ENCODE measurements around the gene IFNL3. TPM values are rescaled to one million over a fixed set of nuclear protein-coding genes. Genes with fewer than 3 reads are reported as not detected.

Gene IFNL3
- polyA plus RNA-seq, 1 donor (not counting 4 experiments of a cell fraction or from before 2014, with no cell fraction given) = not detected

- Histone ChIP-seq H3K9me3 (ENCODE audit: control insufficient read depth, low read depth, low read length) (no peaks in the 10 kb centered on the region), H3K27ac (ENCODE audit: control insufficient read depth, insufficient read depth, low read length) (no peak overlapping the region), H3K79me2 (ENCODE audit: control insufficient read depth, insufficient read depth, low read length) (no peaks in the 10 kb centered on the region), H3K9me1 (ENCODE audit: control insufficient read depth, extremely low read depth, insufficient read depth, low read length) (no peaks in the 10 kb centered on the region), H3K4me1 (ENCODE audit: control insufficient read depth, extremely low read depth, insufficient read depth, low read length) (no peaks in the 10 kb centered on the region), H3K4me2 (ENCODE audit: control insufficient read depth, extremely low read depth, insufficient read depth, low read depth, low read length) (no peak overlapping the region), H2AFZ (ENCODE audit: control insufficient read depth, low read length) (no peak overlapping the region), H3K36me3 (ENCODE audit: control insufficient read depth in 2 of 2, extremely low read depth in 1 of 2, insufficient read depth in 2 of 2, low read length in 2 of 2) (no peaks in the 10 kb centered on the region), H4K20me1 (ENCODE audit: control insufficient read depth, extremely low read depth, insufficient read depth, low read length) (no peaks in the 10 kb centered on the region), H3K27me3 (ENCODE audit: control insufficient read depth, extremely low read depth, insufficient read depth, low read length) (peaks cover 29% of the 10 kb centered on the region), H3K9ac (ENCODE audit: control insufficient read depth, extremely low read depth, insufficient read depth, low read length) (no peak overlapping the region), H3K4me3 (ENCODE audit: control insufficient read depth in 2 of 3, extremely low read depth in 1 of 3, insufficient read depth in 2 of 3, low read depth in 1 of 3, low read length in 3 of 3) (no peak overlapping the region)
- no peak for DNase-seq (ENCODE audit: low read depth, low spot score)
- no peak for FAIRE-seq
- no peak for TF ChIP-seq CTCF (optimal IDR thresholded peaks at IDR 0.05 in 1 of 3, IDR thresholded peaks at IDR 0.05 in 1 of 3, conservative IDR thresholded peaks at IDR 0.05 in 1 of 3; ENCODE audit: extremely low read depth in 1 of 3, insufficient read depth in 2 of 3, low read length in 3 of 3)
- no peak for TF ChIP-seq EZH2 (IDR thresholded peaks at IDR 0.05; ENCODE audit: low read length)
- dilution Hi-C loops (cut with MboI; ENCODE audit: extremely low pct_ligation_motif_present, low sequenced_read_pairs) = no loop called here
Measured at GRCh38 chr19:39205449-39205764, 39.4 kb downstream of the IFNL3 start.

DNA sequence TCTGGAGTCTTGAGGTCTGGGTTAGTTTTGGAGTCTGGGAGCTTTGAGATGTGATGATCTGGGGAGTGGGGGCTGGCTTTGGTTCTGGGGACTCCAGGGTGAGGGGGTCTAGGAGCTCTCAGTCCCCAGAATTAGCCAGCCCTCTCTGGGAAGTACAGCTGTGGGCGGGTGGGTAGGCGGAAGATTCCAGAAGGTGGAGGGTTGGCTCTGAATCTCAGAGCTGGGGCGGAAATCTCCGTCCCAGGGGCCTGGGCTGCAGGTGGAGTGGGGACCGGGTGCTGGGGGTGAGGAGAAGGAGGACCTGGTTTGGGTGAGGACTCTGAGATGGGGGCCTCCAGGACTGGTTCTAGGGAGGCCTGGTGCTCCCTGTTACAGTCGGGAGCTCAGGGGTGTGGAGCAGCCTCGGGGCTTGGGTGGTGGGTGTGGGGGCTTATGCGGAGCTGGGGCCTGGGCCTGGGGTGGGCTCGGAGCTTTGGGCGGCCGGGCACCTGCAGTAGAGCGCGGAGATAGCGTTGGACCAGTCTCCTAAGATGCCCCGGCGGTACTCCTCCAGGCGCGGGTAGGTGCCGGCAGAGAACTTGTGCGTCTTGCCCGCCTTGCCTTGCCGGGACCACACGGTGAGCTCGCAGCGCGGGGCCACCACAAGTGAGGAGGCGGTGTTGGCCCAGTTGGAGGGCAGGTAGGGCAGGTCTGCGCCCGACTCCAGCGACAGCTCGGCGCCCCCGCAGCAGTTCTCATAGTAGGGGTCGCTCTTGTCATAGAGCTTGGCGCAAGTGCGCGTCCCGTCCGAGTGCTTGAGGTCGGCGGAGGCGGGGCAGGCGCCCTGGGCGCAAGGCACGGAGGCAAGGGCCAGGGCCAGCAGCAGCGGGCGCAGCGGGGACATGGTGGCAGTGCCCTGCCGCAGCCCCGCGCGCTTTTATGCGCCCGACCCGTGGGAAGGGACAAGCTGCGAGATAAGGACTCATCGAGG, 41.1 kb downstream of the IFNL3 start, which contains the start of gene SYCN:
SYCN (minus strand) TSS at position 892 of the 970 bp plus-strand sequence; CDS start at position 883, 9 bp downstream.
- Histone ChIP-seq H3K9me3 (ENCODE audit: control insufficient read depth, low read depth, low read length) (no peaks in the 10 kb centered on the region), H4K20me1 (ENCODE audit: control insufficient read depth, extremely low read depth, insufficient read depth, low read length) (no peaks in the 10 kb centered on the region), H3K36me3 (ENCODE audit: control insufficient read depth in 2 of 2, extremely low read depth in 1 of 2, insufficient read depth in 2 of 2, low read length in 2 of 2) (no peaks in the 10 kb centered on the region), H3K27ac (ENCODE audit: control insufficient read depth, insufficient read depth, low read length) (no peak within 1 kb of the TSS), H3K9ac (ENCODE audit: control insufficient read depth, extremely low read depth, insufficient read depth, low read length) (no peak within 1 kb of the TSS), H3K4me2 (ENCODE audit: control insufficient read depth, extremely low read depth, insufficient read depth, low read depth, low read length) (no peak within 1 kb of the TSS), H2AFZ (ENCODE audit: control insufficient read depth, low read length) (no peak within 1 kb of the TSS), H3K79me2 (ENCODE audit: control insufficient read depth, insufficient read depth, low read length) (no peaks in the 10 kb centered on the region), H3K4me1 (ENCODE audit: control insufficient read depth, extremely low read depth, insufficient read depth, low read length) (no peaks in the 10 kb centered on the region), H3K9me1 (ENCODE audit: control insufficient read depth, extremely low read depth, insufficient read depth, low read length) (no peaks in the 10 kb centered on the region), H3K4me3 (ENCODE audit: control insufficient read depth in 2 of 3, extremely low read depth in 1 of 3, insufficient read depth in 2 of 3, low read depth in 1 of 3, low read length in 3 of 3) (no peak within 1 kb of the TSS), H3K27me3 (ENCODE audit: control insufficient read depth, extremely low read depth, insufficient read depth, low read length) (peaks cover 35% of the 10 kb centered on the region)
- dilution Hi-C loops (cut with MboI; ENCODE audit: extremely low pct_ligation_motif_present, low sequenced_read_pairs) = no loop called here
- no peak for FAIRE-seq
- TF ChIP-seq EZH2 (IDR thresholded peaks at IDR 0.05; ENCODE audit: low read length) (peak; percentile 25), CTCF (optimal IDR thresholded peaks at IDR 0.05 in 1 of 3, IDR thresholded peaks at IDR 0.05 in 1 of 3, conservative IDR thresholded peaks at IDR 0.05 in 1 of 3; ENCODE audit: extremely low read depth in 1 of 3, insufficient read depth in 2 of 3, low read length in 3 of 3) (no peak)
- no peak for DNase-seq (ENCODE audit: low read depth, low spot score)

Measured in keratinocyte (primary cell).